GM12875 (cell line): ENCODE results near the gene ETV5.

ENCODE experiments used
- H3K4me3 ChIP-seq: one replicate; pipeline ENCODE4 v1.5.1; 2011; ENCODE audit warnings: low read depth, low read length, control low read depth
- TF ChIP-seq, protein P1 (sequence below): IDR thresholded peaks from 2 replicates; pipeline ENCODE4 v1.5.1; 2011; ENCODE audit warnings: low read depth, mild to moderate bottlenecking, control low read depth, inconsistent platforms, low read length, moderate library complexity, borderline replicate concordance; ENCODE audit not compliant: insufficient read depth

The ETV5 gene

GRCh38 chr3:186137051-186137685 is 28.3 kb upstream of the ETV5 start:
- H3K4me3 ChIP-seq, result no peak overlapping the region
- TF ChIP-seq, protein P1, sequence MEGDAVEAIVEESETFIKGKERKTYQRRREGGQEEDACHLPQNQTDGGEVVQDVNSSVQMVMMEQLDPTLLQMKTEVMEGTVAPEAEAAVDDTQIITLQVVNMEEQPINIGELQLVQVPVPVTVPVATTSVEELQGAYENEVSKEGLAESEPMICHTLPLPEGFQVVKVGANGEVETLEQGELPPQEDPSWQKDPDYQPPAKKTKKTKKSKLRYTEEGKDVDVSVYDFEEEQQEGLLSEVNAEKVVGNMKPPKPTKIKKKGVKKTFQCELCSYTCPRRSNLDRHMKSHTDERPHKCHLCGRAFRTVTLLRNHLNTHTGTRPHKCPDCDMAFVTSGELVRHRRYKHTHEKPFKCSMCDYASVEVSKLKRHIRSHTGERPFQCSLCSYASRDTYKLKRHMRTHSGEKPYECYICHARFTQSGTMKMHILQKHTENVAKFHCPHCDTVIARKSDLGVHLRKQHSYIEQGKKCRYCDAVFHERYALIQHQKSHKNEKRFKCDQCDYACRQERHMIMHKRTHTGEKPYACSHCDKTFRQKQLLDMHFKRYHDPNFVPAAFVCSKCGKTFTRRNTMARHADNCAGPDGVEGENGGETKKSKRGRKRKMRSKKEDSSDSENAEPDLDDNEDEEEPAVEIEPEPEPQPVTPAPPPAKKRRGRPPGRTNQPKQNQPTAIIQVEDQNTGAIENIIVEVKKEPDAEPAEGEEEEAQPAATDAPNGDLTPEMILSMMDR, result no peak

DNA sequence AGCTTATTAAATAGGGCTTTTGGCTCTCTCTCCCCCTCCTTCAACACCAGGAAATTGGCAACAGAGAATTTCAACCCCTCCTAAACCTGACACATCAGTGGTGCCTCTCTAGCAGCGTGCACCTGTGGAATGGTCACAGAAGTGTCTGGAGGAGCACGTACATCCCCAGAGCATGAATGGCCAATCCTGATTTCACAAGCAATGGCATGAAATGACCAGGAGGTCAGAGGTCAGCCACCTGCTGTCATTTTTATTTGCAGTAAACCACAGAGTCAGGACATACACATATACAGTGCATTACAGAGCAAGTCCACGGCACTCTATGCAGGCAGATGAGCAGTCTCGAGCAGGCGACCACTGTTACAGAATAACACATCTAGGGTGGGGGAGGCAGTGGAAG is 25.1 kb upstream of the ETV5 start:
- TF ChIP-seq, protein P1, result no peak

GRCh38 chr3:186132487-186132886 is 23.6 kb upstream of the ETV5 start:
- TF ChIP-seq, protein P1, result no peak
- H3K4me3 ChIP-seq, result no peak overlapping the region

More for the DNA sequence above, 25.1 kb upstream of the ETV5 start:
- H3K4me3 ChIP-seq, result no peak overlapping the region

DNA sequence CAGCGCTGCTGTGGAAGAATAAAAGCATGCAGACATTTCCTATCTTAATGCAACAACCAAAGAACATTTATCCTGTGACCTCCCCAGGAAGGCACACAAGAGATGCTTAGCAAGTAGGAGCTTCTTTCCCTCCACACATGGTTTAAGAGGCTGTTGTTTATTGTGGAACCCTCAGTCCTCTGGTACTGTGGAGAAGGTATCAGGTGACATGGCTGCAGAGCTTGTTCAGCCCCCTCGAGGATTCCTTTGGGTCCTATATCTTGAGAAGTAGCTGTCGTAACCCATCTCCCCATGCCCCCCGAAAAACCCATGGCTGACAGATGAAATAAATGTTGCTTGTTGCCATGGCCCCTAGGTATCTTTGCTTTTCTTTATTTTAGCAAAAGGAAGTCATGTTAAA is 20.3 kb upstream of the ETV5 start:
- H3K4me3 ChIP-seq, result no peak overlapping the region

DNA sequence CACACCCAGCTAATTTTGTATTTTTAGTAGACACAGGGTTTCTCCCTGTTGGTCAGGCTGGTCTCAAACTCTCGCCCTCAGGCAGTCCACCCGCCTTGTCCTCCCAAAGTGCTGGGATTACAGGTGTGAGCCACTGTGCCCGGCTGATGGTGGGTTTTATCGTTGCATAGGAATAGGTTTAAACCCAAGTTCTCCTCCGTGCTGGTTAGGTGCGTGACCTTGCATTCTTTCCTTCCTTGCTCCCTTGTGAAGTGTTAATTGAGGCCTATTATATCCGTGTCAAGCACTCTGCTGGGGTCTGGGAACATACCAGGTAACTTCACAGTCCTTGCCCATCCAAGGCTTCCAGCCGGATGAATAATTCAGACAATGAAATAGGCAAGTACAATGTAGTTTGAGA is 19.3 kb upstream of the ETV5 start:
- H3K4me3 ChIP-seq, result no peak overlapping the region
- TF ChIP-seq, protein P1, result no peak

More for the DNA sequence above, 20.3 kb upstream of the ETV5 start:
- TF ChIP-seq, protein P1, result no peak

- TF ChIP-seq, protein P1, result no peak
- no peak overlapping the region for H3K4me3 ChIP-seq
Measured at GRCh38 chr3:186127463-186127862, 18.6 kb upstream of the ETV5 start.

DNA sequence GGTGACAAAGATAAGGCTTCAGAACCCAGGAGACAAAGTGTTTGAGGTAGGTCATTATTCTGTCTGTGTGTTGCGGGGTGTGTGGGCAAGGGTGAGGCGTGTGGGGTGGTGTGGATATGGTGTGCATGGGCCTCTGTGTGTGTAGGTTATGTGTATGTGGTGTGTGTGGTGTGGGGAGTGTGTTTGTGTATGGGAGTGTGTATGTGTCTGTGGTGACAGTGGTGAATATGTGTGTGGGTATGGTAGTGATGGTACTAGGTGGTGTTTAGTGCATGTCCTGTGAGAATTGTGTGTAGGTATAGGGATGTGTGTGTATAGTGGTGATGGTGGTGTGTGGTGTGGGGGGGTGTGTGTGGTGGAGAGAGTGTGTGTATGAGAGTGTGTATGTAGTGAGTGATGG is 16.2 kb upstream of the ETV5 start:
- TF ChIP-seq, protein P1, result no peak
- no peak overlapping the region for H3K4me3 ChIP-seq
